ENCODE data around the gene F13A1.

DNA sequence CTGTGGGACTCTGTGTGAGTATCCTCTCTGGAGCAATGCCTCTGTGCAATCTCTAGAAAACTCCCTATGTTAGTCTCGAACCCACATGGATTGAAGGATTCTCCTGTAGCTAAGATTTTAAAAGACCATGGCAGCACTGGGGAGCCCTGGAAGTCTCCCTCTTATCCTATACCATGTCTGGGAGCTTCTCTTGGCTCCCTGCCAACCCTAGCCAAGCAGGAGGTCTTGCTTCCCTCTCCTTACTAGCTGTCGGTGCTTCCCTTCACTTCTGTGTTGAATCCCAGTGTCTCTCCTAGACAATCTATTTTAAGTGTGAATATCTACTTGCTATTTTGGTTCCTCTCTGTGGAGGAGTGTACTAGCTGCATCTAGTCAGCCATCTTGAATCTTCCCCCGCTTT, 195.0 kb downstream of the F13A1 start:
- TF ChIP-seq, protein P1, sequence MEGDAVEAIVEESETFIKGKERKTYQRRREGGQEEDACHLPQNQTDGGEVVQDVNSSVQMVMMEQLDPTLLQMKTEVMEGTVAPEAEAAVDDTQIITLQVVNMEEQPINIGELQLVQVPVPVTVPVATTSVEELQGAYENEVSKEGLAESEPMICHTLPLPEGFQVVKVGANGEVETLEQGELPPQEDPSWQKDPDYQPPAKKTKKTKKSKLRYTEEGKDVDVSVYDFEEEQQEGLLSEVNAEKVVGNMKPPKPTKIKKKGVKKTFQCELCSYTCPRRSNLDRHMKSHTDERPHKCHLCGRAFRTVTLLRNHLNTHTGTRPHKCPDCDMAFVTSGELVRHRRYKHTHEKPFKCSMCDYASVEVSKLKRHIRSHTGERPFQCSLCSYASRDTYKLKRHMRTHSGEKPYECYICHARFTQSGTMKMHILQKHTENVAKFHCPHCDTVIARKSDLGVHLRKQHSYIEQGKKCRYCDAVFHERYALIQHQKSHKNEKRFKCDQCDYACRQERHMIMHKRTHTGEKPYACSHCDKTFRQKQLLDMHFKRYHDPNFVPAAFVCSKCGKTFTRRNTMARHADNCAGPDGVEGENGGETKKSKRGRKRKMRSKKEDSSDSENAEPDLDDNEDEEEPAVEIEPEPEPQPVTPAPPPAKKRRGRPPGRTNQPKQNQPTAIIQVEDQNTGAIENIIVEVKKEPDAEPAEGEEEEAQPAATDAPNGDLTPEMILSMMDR (optimal IDR thresholded peaks at IDR 0.05 in 1 of 3, IDR thresholded peaks at IDR 0.05 in 1 of 3, conservative IDR thresholded peaks at IDR 0.05 in 1 of 3; ENCODE audit: extremely low read depth in 1 of 3, insufficient read depth in 2 of 3, low read length in 3 of 3) = no peak
- no peak for TF ChIP-seq EZH2 (IDR thresholded peaks at IDR 0.05; ENCODE audit: low read length)

Data from keratinocyte (primary cell).